Muscle layer of duodenum (tissue), 2 donors: Measurements from ENCODE around the gene NSFL1C.
A peak's percentile ranks its signal among the peaks of the same experiment; 100 is the strongest.

Experiments used
- H3K27ac ChIP-seq: one replicate; pipeline ENCODE4 v1.7.0; 2013; ENCODE audit warnings: mild to moderate bottlenecking, low read length
- H3K27me3 ChIP-seq: one replicate; pipeline ENCODE4 v1.7.0; 2013; ENCODE audit warnings: low read depth, mild to moderate bottlenecking, control low read depth, low read length
- H3K36me3 ChIP-seq, 2 donors: one replicate each; pipeline ENCODE4 v1.7.0; 2013; ENCODE audit warnings: low read length in 2 of 2, control low read depth in 1 of 2, mild to moderate bottlenecking in 1 of 2; ENCODE audit not compliant: insufficient read depth in 2 of 2, control insufficient read depth in 1 of 2
- H3K4me1 ChIP-seq, 2 donors: one replicate each; pipeline ENCODE4 v1.7.0; 2013; ENCODE audit warnings: low read length in 2 of 2, mild to moderate bottlenecking in 2 of 2, control low read depth in 1 of 2, moderate library complexity in 1 of 2; ENCODE audit not compliant: insufficient read depth in 2 of 2, control insufficient read depth in 1 of 2
- H3K4me3 ChIP-seq, 2 donors: one replicate each; pipeline ENCODE4 v1.7.0; 2013; ENCODE audit warnings: low read length in 2 of 2, low read depth in 1 of 2, mild to moderate bottlenecking in 1 of 2
- H3K9me3 ChIP-seq, 2 donors: one replicate each; pipeline ENCODE4 v1.7.0; 2013; ENCODE audit warnings: low read length in 2 of 2, control low read depth in 1 of 2, mild to moderate bottlenecking in 1 of 2; ENCODE audit not compliant: control insufficient read depth in 1 of 2
- donor health status: healthy.

The NSFL1C gene

GRCh38 chr20:1468117-1468624, 1.5 kb upstream of the NSFL1C start:
- Histone ChIP-seq H3K4me1 (peaks cover 10 to 35% of the 10 kb centered on the region in 2 donors), H3K36me3 (peaks cover 4 to 13% of the 10 kb centered on the region in 2 donors), H3K27me3 (no peaks in the 10 kb centered on the region), H3K27ac (peak overlapping the region; percentile 69), H3K4me3 (no peak overlapping the region), H3K9me3 (no peaks in the 10 kb centered on the region)

GRCh38 chr20:1467355-1468116, 887 bp upstream of the NSFL1C start:
- Histone ChIP-seq H3K4me1 (peaks cover 10 to 38% of the 10 kb centered on the region in 2 donors), H3K9me3 (no peaks in the 10 kb centered on the region), H3K27me3 (no peaks in the 10 kb centered on the region), H3K4me3 (peak overlapping the region; percentile 64 to 99), H3K27ac (peak overlapping the region; percentile 84), H3K36me3 (peaks cover 4 to 16% of the 10 kb centered on the region in 2 donors)

DNA sequence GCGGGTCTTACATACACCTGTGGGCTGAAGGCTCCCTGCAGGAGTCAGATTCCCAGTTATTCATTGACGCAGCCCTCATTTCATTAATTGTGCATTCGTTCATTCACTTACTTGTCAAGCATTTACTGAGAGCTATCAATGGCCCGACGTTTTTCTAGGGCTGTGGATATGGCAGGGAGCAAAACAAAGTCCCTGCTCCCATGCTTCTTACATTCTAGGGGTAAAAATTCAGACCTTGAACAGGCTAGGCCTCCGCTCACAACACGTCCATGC, 369 bp upstream of the NSFL1C start:
- Histone ChIP-seq H3K4me1 (peaks cover 10 to 38% of the 10 kb centered on the region in 2 donors), H3K4me3 (peak overlapping the region; percentile 64 to 99), H3K27ac (peak overlapping the region; percentile 84), H3K27me3 (no peaks in the 10 kb centered on the region), H3K36me3 (peaks cover 4 to 20% of the 10 kb centered on the region in 2 donors), H3K9me3 (no peaks in the 10 kb centered on the region)

- Histone ChIP-seq H3K27me3 (no peaks in the 10 kb centered on the region), H3K4me1 (peaks cover 10 to 38% of the 10 kb centered on the region in 2 donors), H3K4me3 (peak overlapping the region; percentile 83 to 99), H3K27ac (peak overlapping the region; percentile 74), H3K9me3 (no peaks in the 10 kb centered on the region), H3K36me3 (peaks cover 15 to 33% of the 10 kb centered on the region in 2 donors)
These were observed 1.0 kb downstream of the NSFL1C start for GRCh38 chr20:1465470-1466210.

- Histone ChIP-seq H3K4me3 (no peak overlapping the region), H3K4me1 (peaks cover 10 to 38% of the 10 kb centered on the region in 2 donors), H3K36me3 (peaks cover 31 to 48% of the 10 kb centered on the region in 2 donors), H3K27ac (no peak overlapping the region), H3K9me3 (no peaks in the 10 kb centered on the region), H3K27me3 (no peaks in the 10 kb centered on the region)
These were observed 2.6 kb downstream of the NSFL1C start for GRCh38 chr20:1463971-1464570.

GRCh38 chr20:1462834-1463233, 3.8 kb downstream of the NSFL1C start:
- Histone ChIP-seq H3K27me3 (no peaks in the 10 kb centered on the region), H3K9me3 (no peaks in the 10 kb centered on the region), H3K27ac (no peak overlapping the region), H3K4me3 (no peak overlapping the region), H3K4me1 (peaks cover 10 to 38% of the 10 kb centered on the region in 2 donors), H3K36me3 (peaks cover 41 to 57% of the 10 kb centered on the region in 2 donors)

- H3K9me3 ChIP-seq: no peaks in the 10 kb centered on the region
- H3K27ac ChIP-seq: no peak overlapping the region
- no peak overlapping the region for H3K4me3 ChIP-seq
- no peaks in the 10 kb centered on the region for H3K27me3 ChIP-seq
- peaks cover 10 to 34% of the 10 kb centered on the region in 2 donors for H3K4me1 ChIP-seq
- peaks cover 47 to 65% of the 10 kb centered on the region in 2 donors for H3K36me3 ChIP-seq
These were observed 4.6 kb downstream of the NSFL1C start for GRCh38 chr20:1462001-1462400.

GRCh38 chr20:1460275-1460674, 6.4 kb downstream of the NSFL1C start:
- H3K27ac ChIP-seq: no peak overlapping the region
- H3K9me3 ChIP-seq: no peaks in the 10 kb centered on the region
- H3K27me3 ChIP-seq: no peaks in the 10 kb centered on the region
- no peak overlapping the region for H3K4me3 ChIP-seq
- H3K4me1 ChIP-seq: peaks cover 3 to 23% of the 10 kb centered on the region in 2 donors
- H3K36me3 ChIP-seq: peaks cover 63 to 76% of the 10 kb centered on the region in 2 donors

- H3K4me1 ChIP-seq: peaks cover 0 to 1% of the 10 kb centered on the region in 2 donors
- peaks cover 81 to 84% of the 10 kb centered on the region in 2 donors for H3K36me3 ChIP-seq
- no peaks in the 10 kb centered on the region for H3K9me3 ChIP-seq
- no peaks in the 10 kb centered on the region for H3K27me3 ChIP-seq
- H3K27ac ChIP-seq: no peak overlapping the region
- H3K4me3 ChIP-seq: no peak overlapping the region
These were observed 8.7 kb downstream of the NSFL1C start for GRCh38 chr20:1457992-1458391.

- Histone ChIP-seq H3K9me3 (peaks cover 0 to 4% of the 10 kb centered on the region in 2 donors), H3K27me3 (no peaks in the 10 kb centered on the region), H3K4me1 (no peaks in the 10 kb centered on the region), H3K36me3 (peaks cover 88 to 93% of the 10 kb centered on the region in 2 donors), H3K4me3 (no peak overlapping the region), H3K27ac (no peak overlapping the region)
These were observed 10.3 kb downstream of the NSFL1C start for GRCh38 chr20:1456300-1456699.

DNA sequence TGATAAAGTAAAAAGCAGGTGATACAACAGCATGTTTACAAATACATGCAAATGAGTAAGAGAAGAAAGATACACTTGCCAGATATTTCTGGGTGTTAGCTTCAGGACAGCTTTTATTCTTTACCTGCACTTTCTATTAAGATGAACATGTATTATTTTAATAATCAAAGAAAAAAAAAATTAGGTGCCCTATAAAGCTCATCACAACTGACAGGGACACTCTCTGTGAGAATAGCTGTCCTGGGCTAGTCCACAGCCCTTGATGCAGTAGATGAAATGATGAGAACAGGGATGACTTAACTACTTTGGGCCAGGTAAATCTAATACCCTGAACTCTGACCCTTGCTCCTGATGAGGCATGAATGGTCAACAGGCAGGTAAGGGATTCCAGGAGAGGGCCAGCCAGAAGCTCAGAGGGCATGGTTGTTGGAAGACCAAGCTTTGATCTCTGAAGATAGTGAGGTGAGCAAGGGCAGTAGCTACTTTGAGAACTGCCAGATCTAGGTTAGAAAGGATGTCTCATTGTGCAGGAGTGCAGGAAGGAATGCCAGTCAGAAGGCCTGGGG, 15.6 kb downstream of the NSFL1C start:
- Histone ChIP-seq H3K36me3 (peaks cover 92 to 97% of the 10 kb centered on the region in 2 donors), H3K9me3 (peaks cover 0 to 6% of the 10 kb centered on the region in 2 donors), H3K4me3 (no peak overlapping the region)

More for the DNA sequence above, 15.6 kb downstream of the NSFL1C start:
- Histone ChIP-seq H3K4me1 (no peaks in the 10 kb centered on the region), H3K27ac (no peak overlapping the region), H3K27me3 (no peaks in the 10 kb centered on the region)
